ENCODE data around the gene COL6A3. TPM values are rescaled to one million over a fixed set of nuclear protein-coding genes. Genes with fewer than 3 reads are reported as not detected.

The COL6A3 gene
- total RNA-seq, 1 experiment from 2014 or later = 0.57 TPM

DNA sequence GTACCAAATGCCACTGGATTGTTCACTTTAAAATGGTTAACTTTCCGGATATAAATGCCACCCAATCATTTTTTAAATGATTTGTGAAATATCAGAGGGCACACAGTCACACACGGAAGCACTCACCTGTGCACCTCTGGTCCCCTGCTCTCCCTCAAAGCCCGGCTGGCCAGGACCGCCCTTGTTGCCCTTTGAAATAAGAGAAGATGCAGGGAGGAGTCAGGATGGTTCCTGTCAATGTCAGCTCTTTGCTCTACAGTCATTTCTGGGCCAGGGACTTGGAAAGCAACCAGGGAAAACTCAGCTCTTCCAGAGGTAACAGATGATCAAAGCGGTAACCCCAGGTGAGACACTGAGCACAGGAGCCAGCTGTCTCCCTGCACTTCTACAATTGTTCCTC is 60.7 kb downstream of the COL6A3 start:
- TF ChIP-seq, protein P1, sequence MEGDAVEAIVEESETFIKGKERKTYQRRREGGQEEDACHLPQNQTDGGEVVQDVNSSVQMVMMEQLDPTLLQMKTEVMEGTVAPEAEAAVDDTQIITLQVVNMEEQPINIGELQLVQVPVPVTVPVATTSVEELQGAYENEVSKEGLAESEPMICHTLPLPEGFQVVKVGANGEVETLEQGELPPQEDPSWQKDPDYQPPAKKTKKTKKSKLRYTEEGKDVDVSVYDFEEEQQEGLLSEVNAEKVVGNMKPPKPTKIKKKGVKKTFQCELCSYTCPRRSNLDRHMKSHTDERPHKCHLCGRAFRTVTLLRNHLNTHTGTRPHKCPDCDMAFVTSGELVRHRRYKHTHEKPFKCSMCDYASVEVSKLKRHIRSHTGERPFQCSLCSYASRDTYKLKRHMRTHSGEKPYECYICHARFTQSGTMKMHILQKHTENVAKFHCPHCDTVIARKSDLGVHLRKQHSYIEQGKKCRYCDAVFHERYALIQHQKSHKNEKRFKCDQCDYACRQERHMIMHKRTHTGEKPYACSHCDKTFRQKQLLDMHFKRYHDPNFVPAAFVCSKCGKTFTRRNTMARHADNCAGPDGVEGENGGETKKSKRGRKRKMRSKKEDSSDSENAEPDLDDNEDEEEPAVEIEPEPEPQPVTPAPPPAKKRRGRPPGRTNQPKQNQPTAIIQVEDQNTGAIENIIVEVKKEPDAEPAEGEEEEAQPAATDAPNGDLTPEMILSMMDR (conservative IDR thresholded peaks at IDR 0.05) = no peak
- TF ChIP-seq EZH2 (IDR thresholded peaks at IDR 0.05; ENCODE audit: low read depth) = no peak
- intact Hi-C loops (cut with micrococcal nuclease; ENCODE audit: unreplicated experiment) = no loop called here
- ChIA-PET CTCF (no interaction called here), POLR2A (ENCODE audit: unreplicated experiment) (no interaction called here)
- no peaks in the 10 kb centered on the region for H3F3A ChIP-seq (ENCODE audit: insufficient read depth, low read depth)
- no peak overlapping the region for H3K4me3 ChIP-seq
- no peak overlapping the region for H3K4me2 ChIP-seq
- no TSS peak for BruUV-seq (replicated peaks)
- H3K9me3 ChIP-seq (ENCODE audit: insufficient read depth, low read depth) = no peaks in the 10 kb centered on the region
- no peaks in the 10 kb centered on the region for H3K9me2 ChIP-seq (ENCODE audit: insufficient read depth)
- no peak overlapping the region for H2AFZ ChIP-seq
- H3K79me2 ChIP-seq (ENCODE audit: low read depth) = no peaks in the 10 kb centered on the region
- no peak for DNase-seq
- H3K27ac ChIP-seq = no peak overlapping the region
- H3K27me3 ChIP-seq (ENCODE audit: insufficient read depth, low read depth) = peaks cover 80% of the 10 kb centered on the region
- H3K36me3 ChIP-seq (ENCODE audit: low read depth) = no peaks in the 10 kb centered on the region
- no peaks in the 10 kb centered on the region for H4K20me1 ChIP-seq (ENCODE audit: insufficient read depth)
- no peaks in the 10 kb centered on the region for H3K4me1 ChIP-seq (replicated peaks; ENCODE audit: insufficient read depth)

- Histone ChIP-seq H3K4me1 (replicated peaks; ENCODE audit: insufficient read depth) (no peaks in the 10 kb centered on the region), H3K9me2 (ENCODE audit: insufficient read depth) (no peaks in the 10 kb centered on the region), H3K9me3 (ENCODE audit: insufficient read depth, low read depth) (no peaks in the 10 kb centered on the region), H2AFZ (no peak overlapping the region), H3K4me3 (no peak overlapping the region), H3F3A (ENCODE audit: insufficient read depth, low read depth) (no peaks in the 10 kb centered on the region), H3K36me3 (ENCODE audit: low read depth) (no peaks in the 10 kb centered on the region), H3K4me2 (no peak overlapping the region), H4K20me1 (ENCODE audit: insufficient read depth) (no peaks in the 10 kb centered on the region), H3K27me3 (ENCODE audit: insufficient read depth, low read depth) (peaks cover 71% of the 10 kb centered on the region), H3K27ac (no peak overlapping the region), H3K79me2 (ENCODE audit: low read depth) (no peaks in the 10 kb centered on the region)
- intact Hi-C loops (cut with micrococcal nuclease; ENCODE audit: unreplicated experiment) = no loop called here
- TF ChIP-seq EZH2 (IDR thresholded peaks at IDR 0.05; ENCODE audit: low read depth) = no peak
- TF ChIP-seq, protein P1 (conservative IDR thresholded peaks at IDR 0.05) = no peak
- CTCF ChIA-PET = no interaction called here
- DNase-seq = no peak
- no TSS peak for BruUV-seq (replicated peaks)
- POLR2A ChIA-PET (ENCODE audit: unreplicated experiment) = no interaction called here
Observed at GRCh38 chr2:237352279-237352845, 61.6 kb downstream of the COL6A3 start.

DNA sequence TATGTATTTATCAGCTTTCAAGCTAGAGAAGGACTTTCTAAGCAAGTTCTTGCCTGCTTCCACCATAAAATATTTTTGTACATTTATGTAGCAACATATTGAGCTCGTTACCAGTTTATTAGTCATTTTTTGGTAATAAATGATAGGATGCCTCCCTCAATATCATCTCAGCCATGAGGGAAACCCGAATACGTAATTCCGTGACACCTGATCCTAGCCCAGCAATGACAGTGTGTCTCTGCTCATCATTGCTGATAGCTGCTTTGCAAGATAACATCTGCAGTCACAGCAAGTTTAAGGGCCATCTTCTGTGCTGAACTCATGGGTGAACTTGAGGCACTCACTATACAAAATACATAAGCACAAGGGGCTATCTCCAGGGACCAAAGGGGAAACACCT is 62.2 kb downstream of the COL6A3 start:
- Histone ChIP-seq H4K20me1 (ENCODE audit: insufficient read depth) (no peaks in the 10 kb centered on the region), H2AFZ (no peak overlapping the region), H3K27me3 (ENCODE audit: insufficient read depth, low read depth) (peaks cover 66% of the 10 kb centered on the region), H3K9me3 (ENCODE audit: insufficient read depth, low read depth) (no peaks in the 10 kb centered on the region), H3F3A (ENCODE audit: insufficient read depth, low read depth) (no peaks in the 10 kb centered on the region), H3K4me3 (no peak overlapping the region), H3K9me2 (ENCODE audit: insufficient read depth) (no peaks in the 10 kb centered on the region), H3K36me3 (ENCODE audit: low read depth) (no peaks in the 10 kb centered on the region), H3K27ac (no peak overlapping the region), H3K4me1 (replicated peaks; ENCODE audit: insufficient read depth) (no peaks in the 10 kb centered on the region), H3K79me2 (ENCODE audit: low read depth) (no peaks in the 10 kb centered on the region), H3K4me2 (no peak overlapping the region)
- no peak for DNase-seq
- CTCF ChIA-PET = no interaction called here
- no peak for TF ChIP-seq EZH2 (IDR thresholded peaks at IDR 0.05; ENCODE audit: low read depth)
- TF ChIP-seq, protein P1 (conservative IDR thresholded peaks at IDR 0.05) = no peak
- no TSS peak for BruUV-seq (replicated peaks)
- POLR2A ChIA-PET (ENCODE audit: unreplicated experiment) = no interaction called here
- intact Hi-C loops (cut with micrococcal nuclease; ENCODE audit: unreplicated experiment) = no loop called here

All from PC-9 (cell line).